WTC11 (cell line): ENCODE measurements around the gene MEOX2. TPM values are rescaled to one million over a fixed set of nuclear protein-coding genes. Genes with fewer than 3 reads are reported as not detected.

Source experiments
- ATAC-seq: fragments of 200-7000 bp; cut with Tn5 transposase; 2 replicates; pipeline ENCODE4 v1.10.0; 2021; ENCODE audit warnings: mild to moderate bottlenecking, moderate library complexity
- CTCF ChIA-PET: fragments of 300-600 bp; sonication (Branson Sonifier 250); formaldehyde crosslinking; loops from one replicate; lab custom pipeline; 2021; ENCODE audit warnings: antibody characterized with exemption; lab: Charles Lee
- POLR2A ChIA-PET: fragments of 350-600 bp; sonication (Branson Sonifier 250); formaldehyde crosslinking; loops from one replicate; lab custom pipeline; 2021; ENCODE audit warnings: antibody characterized with exemption; lab: Charles Lee
- DNase-seq: peaks from one replicate; pipeline ENCODE4 v3.0.0; 2021; ENCODE audit warnings: low spot score
- H3K27ac Mint-ChIP-seq: 2 replicates; pipeline ENCODE4 v1.8.0; 2021; ENCODE audit warnings: mixed read lengths
- H3K27me3 Mint-ChIP-seq: 2 replicates; pipeline ENCODE4 v1.8.0; 2021; ENCODE audit warnings: low read depth, mild to moderate bottlenecking, moderate library complexity, mixed read lengths
- H3K36me3 Mint-ChIP-seq: 2 replicates; pipeline ENCODE4 v1.8.0; 2021; ENCODE audit warnings: mixed read lengths
- H3K4me1 Mint-ChIP-seq: 2 replicates; pipeline ENCODE4 v1.8.0; 2022; ENCODE audit warnings: mixed read lengths
- H3K4me3 Mint-ChIP-seq: 2 replicates; pipeline ENCODE4 v1.8.0; 2021; ENCODE audit warnings: mild to moderate bottlenecking, moderate library complexity, mixed read lengths
- H3K9me3 Mint-ChIP-seq: 2 replicates; pipeline ENCODE4 v1.8.0; 2021; ENCODE audit warnings: mixed read lengths
- CDX4 ChIP-seq: fragments of 250-450 bp; sonication (Bioruptor Pico); IDR thresholded peaks from 2 replicates; pipeline ENCODE4 v1.9.0; 2021; ENCODE audit warnings: moderate library complexity, mild to moderate bottlenecking, inconsistent platforms, borderline replicate concordance
- CREB1 ChIP-seq: sonication (generic); formaldehyde crosslinking; IDR thresholded peaks from 2 replicates; pipeline ENCODE4 v1.8.0; 2023; ENCODE audit warnings: mild to moderate bottlenecking, missing genetic modification reagents
- EMX1 ChIP-seq: fragments of 250-450 bp; sonication (Bioruptor Pico); IDR thresholded peaks from 2 replicates; pipeline ENCODE4 v1.8.0; 2021; ENCODE audit warnings: mild to moderate bottlenecking
- FOXP1 ChIP-seq: sonication (generic); formaldehyde crosslinking; IDR thresholded peaks from 2 replicates; pipeline ENCODE4 v1.8.0; 2022; ENCODE audit warnings: missing genetic modification reagents, mild to moderate bottlenecking, moderate library complexity, borderline replicate concordance
- HMGA2 ChIP-seq: fragments of 250-450 bp; sonication (Bioruptor Pico); IDR thresholded peaks from 2 replicates; pipeline ENCODE4 v1.4.0; 2021; ENCODE audit warnings: mild to moderate bottlenecking, moderate library complexity
- IRF2 ChIP-seq: sonication (generic); formaldehyde crosslinking; IDR thresholded peaks from 2 replicates; pipeline ENCODE4 v1.8.0; 2022; ENCODE audit warnings: low read depth, missing genetic modification reagents, borderline replicate concordance
- NFYB ChIP-seq: sonication (generic); formaldehyde crosslinking; conservative IDR thresholded peaks from 2 replicates; pipeline ENCODE4 v1.8.0; 2022; ENCODE audit warnings: low read depth, missing genetic modification reagents
- OVOL2 ChIP-seq: fragments of 250-450 bp; sonication (Bioruptor Pico); IDR thresholded peaks from 2 replicates; pipeline ENCODE4 v1.9.0; 2021; ENCODE audit warnings: mild to moderate bottlenecking, borderline replicate concordance
- PRRX2 ChIP-seq: fragments of 250-450 bp; sonication (Bioruptor Pico); IDR thresholded peaks from 2 replicates; pipeline ENCODE4 v1.8.0; 2021; ENCODE audit warnings: mild to moderate bottlenecking
- SP1 ChIP-seq: sonication (generic); formaldehyde crosslinking; conservative IDR thresholded peaks from 2 replicates; pipeline ENCODE4 v1.8.1; 2022; ENCODE audit warnings: missing genetic modification reagents
- TCF7 ChIP-seq: sonication (generic); formaldehyde crosslinking; IDR thresholded peaks from 2 replicates; pipeline ENCODE4 v1.8.0; 2022; ENCODE audit warnings: mild to moderate bottlenecking, low read depth, missing genetic modification reagents, moderate library complexity
- USF1 ChIP-seq: sonication (generic); formaldehyde crosslinking; IDR thresholded peaks from 2 replicates; pipeline ENCODE4 v1.8.0; 2022; ENCODE audit warnings: mild to moderate bottlenecking, missing genetic modification reagents
- ZNF219 ChIP-seq: sonication (generic); formaldehyde crosslinking; IDR thresholded peaks from 2 replicates; pipeline ENCODE4 v1.8.0; 2023; ENCODE audit warnings: missing genetic modification reagents, mild to moderate bottlenecking, borderline replicate concordance
- ZNF396 ChIP-seq: fragments of 250-450 bp; sonication (Bioruptor Pico); IDR thresholded peaks from 2 replicates; pipeline ENCODE4 v1.8.0; 2021; ENCODE audit warnings: mild to moderate bottlenecking, moderate library complexity, borderline replicate concordance
- total RNA-seq: library from RNA; stranded (reverse); gene quantifications from 3 replicates; pipeline ENCODE4 v1.2.3, GENCODE V29; 2021
- TF ChIP-seq, protein P1 (sequence below): sonication (generic); formaldehyde crosslinking; IDR thresholded peaks from 2 replicates; pipeline ENCODE4 v1.8.1; 2023; ENCODE audit warnings: mild to moderate bottlenecking, missing genetic modification reagents, moderate library complexity
- TF ChIP-seq, protein P2 (sequence below): fragments of 250-450 bp; sonication (Bioruptor Pico); IDR thresholded peaks from 2 replicates; pipeline ENCODE4 v1.9.0; 2021; ENCODE audit warnings: mild to moderate bottlenecking
- TF ChIP-seq, protein P3 (sequence below): sonication (generic); formaldehyde crosslinking; IDR thresholded peaks from 2 replicates; pipeline ENCODE4 v1.8.1; 2023; ENCODE audit warnings: mild to moderate bottlenecking, missing genetic modification reagents

The MEOX2 gene
- total RNA-seq, 1 experiment from 2014 or later = 0.07 TPM

DNA sequence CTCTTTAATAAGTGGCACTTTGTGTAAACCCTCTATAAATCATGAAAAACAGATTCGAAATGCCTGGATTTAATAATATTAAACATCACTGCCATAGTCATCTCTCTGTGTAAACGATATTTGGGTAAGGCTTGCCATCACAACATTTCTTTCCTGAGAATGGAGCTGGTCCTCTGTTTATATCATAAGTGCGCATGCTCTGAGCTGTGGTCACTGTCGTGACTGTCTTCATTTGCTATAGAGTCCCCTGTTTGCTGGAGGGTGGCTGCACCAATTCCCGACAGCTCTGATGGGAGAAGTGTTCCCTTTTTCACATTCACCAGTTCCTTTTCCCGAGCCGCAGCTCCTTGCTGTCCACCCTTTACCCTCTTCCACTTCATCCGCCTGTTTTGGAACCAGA is 74.3 kb downstream of the MEOX2 start (continued):
- TF ChIP-seq, protein P1, sequence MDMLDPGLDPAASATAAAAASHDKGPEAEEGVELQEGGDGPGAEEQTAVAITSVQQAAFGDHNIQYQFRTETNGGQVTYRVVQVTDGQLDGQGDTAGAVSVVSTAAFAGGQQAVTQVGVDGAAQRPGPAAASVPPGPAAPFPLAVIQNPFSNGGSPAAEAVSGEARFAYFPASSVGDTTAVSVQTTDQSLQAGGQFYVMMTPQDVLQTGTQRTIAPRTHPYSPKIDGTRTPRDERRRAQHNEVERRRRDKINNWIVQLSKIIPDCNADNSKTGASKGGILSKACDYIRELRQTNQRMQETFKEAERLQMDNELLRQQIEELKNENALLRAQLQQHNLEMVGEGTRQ (CRISPR knock-in tag) = no peak
- no peak for TF ChIP-seq CDX4
- TF ChIP-seq NFYB (CRISPR knock-in tag) = no peak
- TF ChIP-seq, protein P2, sequence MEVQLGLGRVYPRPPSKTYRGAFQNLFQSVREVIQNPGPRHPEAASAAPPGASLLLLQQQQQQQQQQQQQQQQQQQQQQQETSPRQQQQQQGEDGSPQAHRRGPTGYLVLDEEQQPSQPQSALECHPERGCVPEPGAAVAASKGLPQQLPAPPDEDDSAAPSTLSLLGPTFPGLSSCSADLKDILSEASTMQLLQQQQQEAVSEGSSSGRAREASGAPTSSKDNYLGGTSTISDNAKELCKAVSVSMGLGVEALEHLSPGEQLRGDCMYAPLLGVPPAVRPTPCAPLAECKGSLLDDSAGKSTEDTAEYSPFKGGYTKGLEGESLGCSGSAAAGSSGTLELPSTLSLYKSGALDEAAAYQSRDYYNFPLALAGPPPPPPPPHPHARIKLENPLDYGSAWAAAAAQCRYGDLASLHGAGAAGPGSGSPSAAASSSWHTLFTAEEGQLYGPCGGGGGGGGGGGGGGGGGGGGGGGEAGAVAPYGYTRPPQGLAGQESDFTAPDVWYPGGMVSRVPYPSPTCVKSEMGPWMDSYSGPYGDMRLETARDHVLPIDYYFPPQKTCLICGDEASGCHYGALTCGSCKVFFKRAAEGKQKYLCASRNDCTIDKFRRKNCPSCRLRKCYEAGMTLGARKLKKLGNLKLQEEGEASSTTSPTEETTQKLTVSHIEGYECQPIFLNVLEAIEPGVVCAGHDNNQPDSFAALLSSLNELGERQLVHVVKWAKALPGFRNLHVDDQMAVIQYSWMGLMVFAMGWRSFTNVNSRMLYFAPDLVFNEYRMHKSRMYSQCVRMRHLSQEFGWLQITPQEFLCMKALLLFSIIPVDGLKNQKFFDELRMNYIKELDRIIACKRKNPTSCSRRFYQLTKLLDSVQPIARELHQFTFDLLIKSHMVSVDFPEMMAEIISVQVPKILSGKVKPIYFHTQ = no peak
- no peak for TF ChIP-seq OVOL2 (CRISPR knock-in tag)
- TF ChIP-seq TCF7 (CRISPR knock-in tag) = no peak

GRCh38 chr7:15610503-15610902 is 76.0 kb downstream of the MEOX2 start:
- Mint-ChIP-seq H3K4me3 (no peak overlapping the region), H3K9me3 (no peaks in the 10 kb centered on the region), H3K36me3 (no peaks in the 10 kb centered on the region), H3K4me1 (peaks cover 9% of the 10 kb centered on the region), H3K27ac (no peak overlapping the region), H3K27me3 (no peaks in the 10 kb centered on the region)
- ChIA-PET POLR2A (no interaction called here), CTCF (no interaction called here)
- TF ChIP-seq, protein P3, sequence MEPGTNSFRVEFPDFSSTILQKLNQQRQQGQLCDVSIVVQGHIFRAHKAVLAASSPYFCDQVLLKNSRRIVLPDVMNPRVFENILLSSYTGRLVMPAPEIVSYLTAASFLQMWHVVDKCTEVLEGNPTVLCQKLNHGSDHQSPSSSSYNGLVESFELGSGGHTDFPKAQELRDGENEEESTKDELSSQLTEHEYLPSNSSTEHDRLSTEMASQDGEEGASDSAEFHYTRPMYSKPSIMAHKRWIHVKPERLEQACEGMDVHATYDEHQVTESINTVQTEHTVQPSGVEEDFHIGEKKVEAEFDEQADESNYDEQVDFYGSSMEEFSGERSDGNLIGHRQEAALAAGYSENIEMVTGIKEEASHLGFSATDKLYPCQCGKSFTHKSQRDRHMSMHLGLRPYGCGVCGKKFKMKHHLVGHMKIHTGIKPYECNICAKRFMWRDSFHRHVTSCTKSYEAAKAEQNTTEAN (CRISPR knock-in tag) = no peak
- TF ChIP-seq ZNF219 (CRISPR knock-in tag) (no peak), FOXP1 (CRISPR knock-in tag) (no peak), CREB1 (no peak), OVOL2 (CRISPR knock-in tag) (no peak), HMGA2 (no peak)
- TF ChIP-seq, protein P2 = no peak
- DNase-seq (no peak), ATAC-seq (no peak)

DNA sequence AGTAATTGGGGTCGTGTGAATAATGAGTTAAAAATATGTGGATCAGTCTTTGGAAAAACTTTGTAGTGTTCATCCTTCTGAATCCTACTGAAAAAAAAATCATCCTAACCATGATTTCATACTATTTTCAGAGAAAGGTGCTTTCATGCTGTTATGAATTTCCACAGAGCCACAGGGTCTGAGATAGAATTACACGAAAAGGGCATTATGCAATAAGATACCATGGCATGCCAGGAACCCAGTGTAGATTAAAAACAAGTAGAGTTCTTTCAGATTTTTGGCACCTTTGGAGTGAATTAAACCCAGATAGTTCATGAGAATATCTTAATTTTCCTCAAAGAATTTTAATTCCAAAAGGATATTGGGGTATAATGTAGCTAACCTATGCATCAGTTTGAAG is 77.2 kb downstream of the MEOX2 start:
- Mint-ChIP-seq H3K9me3 (no peaks in the 10 kb centered on the region), H3K36me3 (no peaks in the 10 kb centered on the region), H3K4me1 (peaks cover 9% of the 10 kb centered on the region), H3K4me3 (no peak overlapping the region), H3K27ac (no peak overlapping the region), H3K27me3 (no peaks in the 10 kb centered on the region)
- no peak for DNase-seq
- ChIA-PET CTCF (interaction anchor here (1.1 kb wide), 1 partner anchor 112 kb away, joined by 4 read pairs; no protein-coding TSS in a partner anchor), POLR2A (no interaction called here)
- no peak for ATAC-seq
- TF ChIP-seq USF1 (CRISPR knock-in tag) = no peak
- no peak for TF ChIP-seq EMX1 (CRISPR knock-in tag)
- no peak for TF ChIP-seq PRRX2 (CRISPR knock-in tag)
- TF ChIP-seq SP1 = no peak
- no peak for TF ChIP-seq IRF2 (CRISPR knock-in tag)
- TF ChIP-seq ZNF396 (CRISPR knock-in tag) = no peak
